NCI-H226 (cell line): Measurements from ENCODE around the gene ABL2.
A peak's percentile ranks its signal among the peaks of the same experiment; 100 is the strongest.

Experiments used
- DNase-seq: peaks from one replicate; pipeline ENCODE4 v3.0.0-alpha.2; 2015

ABL2 gene

GRCh38 chr1:179089827-179090482 lies 139.5 kb downstream of the ABL2 start:
- no peak for DNase-seq

GRCh38 chr1:179087665-179088064 lies 141.8 kb downstream of the ABL2 start:
- DNase-seq = peak; percentile 24

- DNase-seq = no peak
These were observed 145.9 kb downstream of the ABL2 start for GRCh38 chr1:179083533-179083932.

- no peak for DNase-seq
These were observed 146.5 kb downstream of the ABL2 start for GRCh38 chr1:179082999-179083335.

GRCh38 chr1:179082333-179082998 lies 147.0 kb downstream of the ABL2 start:
- peak; percentile 23 for DNase-seq

- DNase-seq = peak; percentile 86
These were observed 147.7 kb downstream of the ABL2 start, which contains the start of gene TOR3A for GRCh38 chr1:179081687-179082332. TOR3A (plus strand) TSS chr1:179082070; CDS start chr1:179082129, 59 bp downstream.

- no peak for DNase-seq
These were observed 148.4 kb downstream of the ABL2 start for GRCh38 chr1:179080866-179081686.

- peak; percentile 53 for DNase-seq
These were observed 150.2 kb downstream of the ABL2 start for GRCh38 chr1:179079113-179079761.

GRCh38 chr1:179077396-179077795 lies 152.1 kb downstream of the ABL2 start:
- DNase-seq = peak; percentile 88

GRCh38 chr1:179066471-179066870 lies 163.0 kb downstream of the ABL2 start:
- DNase-seq = no peak

- peak; percentile 44 for DNase-seq
These were observed 167.9 kb downstream of the ABL2 start for GRCh38 chr1:179061360-179062282.

GRCh38 chr1:179058487-179059483 lies 170.7 kb downstream of the ABL2 start:
- peak; percentile 80 for DNase-seq

GRCh38 chr1:179055937-179056336 lies 173.5 kb downstream of the ABL2 start:
- no peak for DNase-seq

GRCh38 chr1:179053486-179053885 lies 176.0 kb downstream of the ABL2 start:
- DNase-seq = no peak

GRCh38 chr1:179052776-179053175 lies 176.7 kb downstream of the ABL2 start:
- no peak for DNase-seq
